Activated T-cell treated with anti-CD3 and anti-CD28 coated beads for 48 hours (primary cell): ENCODE data around the gene RAB7A.
"Not testable (repeated sequence)": the region's sequence is repeated elsewhere in the genome, so short reads cannot be mapped to it uniquely, and the experiment has no call there.

Experiments used
- DNase-seq: peaks from one replicate; pipeline ENCODE4 v3.0.0-alpha.2; 2020; ENCODE audit warnings: low read depth

The RAB7A gene

GRCh38 chr3:128760881-128761280 is 34.9 kb downstream of the RAB7A start:
- no peak for DNase-seq

DNA sequence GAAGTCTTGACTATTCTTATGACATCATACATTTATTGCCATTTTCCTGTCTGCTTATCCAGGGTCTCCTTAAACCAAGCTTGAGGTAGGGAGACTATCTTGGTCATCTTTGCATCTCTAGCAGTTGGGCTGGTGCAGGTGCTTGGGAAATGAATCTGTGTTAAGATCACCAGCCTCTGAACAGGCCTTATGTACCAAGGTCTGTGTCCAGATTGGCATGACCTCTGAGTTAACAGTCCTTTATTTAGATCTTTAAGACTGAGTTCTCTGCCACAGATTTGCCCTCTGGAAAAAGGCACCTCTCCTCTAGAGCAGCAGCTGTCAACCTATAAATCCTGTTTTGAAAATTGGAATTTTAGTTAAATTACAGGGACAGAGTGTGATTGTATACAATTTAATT is 35.4 kb downstream of the RAB7A start:
- DNase-seq, result no peak

GRCh38 chr3:128763967-128764366 is 38.0 kb downstream of the RAB7A start:
- peak; percentile 51 for DNase-seq

GRCh38 chr3:128764863-128765262 is 38.9 kb downstream of the RAB7A start:
- DNase-seq, result no peak

- no peak for DNase-seq
Measured at GRCh38 chr3:128767094-128767750, 41.2 kb downstream of the RAB7A start.

DNA sequence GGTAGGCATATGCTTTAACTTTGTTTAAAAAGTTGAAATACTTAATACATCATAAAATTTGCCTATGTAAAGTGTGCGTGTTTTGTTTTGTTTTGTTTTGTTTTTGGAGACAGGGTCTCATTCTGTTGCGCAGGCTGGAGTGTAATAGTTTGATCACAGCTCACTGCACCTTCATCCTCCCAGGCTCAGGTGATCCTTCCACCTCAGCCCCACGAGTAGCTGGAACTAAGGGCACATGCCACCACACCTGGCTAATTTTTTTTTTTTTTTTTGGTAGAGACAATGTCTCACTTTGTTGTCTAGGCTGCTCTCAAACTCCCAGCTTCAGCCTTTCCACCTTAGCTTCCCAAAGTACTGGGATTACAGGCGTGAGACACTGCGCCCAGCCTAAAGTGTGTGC is 42.5 kb downstream of the RAB7A start:
- DNase-seq, result no peak

GRCh38 chr3:128770387-128770786 is 44.4 kb downstream of the RAB7A start:
- no peak for DNase-seq

- not testable (repeated sequence) for DNase-seq
Measured at GRCh38 chr3:128773189-128773588, 47.2 kb downstream of the RAB7A start.

DNA sequence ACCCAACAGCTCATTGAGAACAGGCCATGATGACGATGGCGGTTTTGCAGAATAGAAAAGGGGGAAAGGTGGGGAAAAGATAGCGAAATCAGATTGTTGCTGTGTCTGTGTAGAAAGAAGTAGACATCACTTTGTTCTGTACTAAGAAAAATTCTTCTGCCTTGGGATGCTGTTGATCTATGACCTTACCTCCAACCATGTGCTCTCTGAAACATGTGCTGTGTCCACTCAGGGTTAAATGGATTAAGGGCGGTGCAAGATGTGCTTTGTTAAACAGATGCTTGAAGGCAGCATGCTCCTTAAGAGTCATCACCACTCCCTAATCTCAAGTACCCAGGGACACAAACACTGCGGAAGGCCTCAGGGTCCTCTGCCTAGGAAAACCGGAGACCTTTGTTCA is 47.6 kb downstream of the RAB7A start:
- DNase-seq, result not testable (repeated sequence)

- DNase-seq, result no peak
Measured at GRCh38 chr3:128775241-128775640, 49.3 kb downstream of the RAB7A start.

- DNase-seq, result no peak
Measured at GRCh38 chr3:128775906-128776542, 50.0 kb downstream of the RAB7A start.

DNA sequence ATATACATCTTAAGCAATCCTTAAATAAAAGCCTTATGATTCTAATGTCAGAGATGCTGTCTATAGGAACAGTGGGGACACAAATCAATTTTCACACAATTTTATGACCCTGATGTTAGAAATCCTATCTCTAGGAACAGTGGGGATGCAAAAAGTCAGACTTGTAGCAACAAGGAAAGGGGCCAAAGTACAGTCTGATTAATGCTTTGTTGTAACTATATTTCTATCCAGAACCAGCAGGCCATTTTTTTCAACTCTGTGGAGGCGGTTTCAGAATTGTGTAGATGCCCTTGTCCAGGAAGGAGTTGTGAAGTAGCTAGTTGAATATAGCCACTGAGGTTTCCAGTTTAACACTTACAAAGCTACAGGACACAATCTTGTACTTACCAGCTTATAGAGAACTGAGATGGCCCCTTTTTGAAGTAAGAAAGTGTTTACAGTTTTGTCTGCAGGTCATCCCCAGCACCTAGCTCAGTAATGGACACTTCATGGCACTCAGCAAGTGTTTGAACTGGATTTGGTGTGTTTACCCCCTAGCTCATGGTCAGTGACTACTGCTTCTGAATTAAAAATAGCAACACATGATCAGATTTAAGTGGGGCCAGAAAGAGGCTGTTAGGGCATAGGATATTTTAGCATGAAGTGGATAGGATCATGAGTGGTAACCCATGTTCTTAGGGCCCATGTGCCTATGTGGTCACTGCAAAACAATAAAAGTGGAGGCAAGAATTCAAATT is 54.3 kb downstream of the RAB7A start:
- DNase-seq, result no peak

DNA sequence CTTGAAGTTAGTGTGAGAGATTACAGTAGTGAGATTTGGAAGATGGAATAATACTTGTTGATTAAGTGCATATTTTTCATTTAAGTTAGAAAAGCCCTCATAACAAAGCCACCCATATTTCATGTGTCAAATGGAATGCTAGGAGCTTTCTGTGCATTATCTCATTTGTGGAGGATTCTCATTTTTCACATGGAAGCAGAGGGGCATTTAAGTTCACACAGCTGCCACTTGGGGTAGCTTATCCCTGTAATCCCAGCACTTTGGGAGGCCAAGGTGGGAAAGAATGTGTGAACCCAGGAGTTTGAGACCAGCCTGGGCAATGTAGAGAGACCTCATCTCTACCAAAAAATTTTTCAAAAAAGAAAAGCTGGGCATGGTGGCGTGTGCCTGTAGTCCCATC is 55.2 kb downstream of the RAB7A start:
- DNase-seq, result no peak

DNA sequence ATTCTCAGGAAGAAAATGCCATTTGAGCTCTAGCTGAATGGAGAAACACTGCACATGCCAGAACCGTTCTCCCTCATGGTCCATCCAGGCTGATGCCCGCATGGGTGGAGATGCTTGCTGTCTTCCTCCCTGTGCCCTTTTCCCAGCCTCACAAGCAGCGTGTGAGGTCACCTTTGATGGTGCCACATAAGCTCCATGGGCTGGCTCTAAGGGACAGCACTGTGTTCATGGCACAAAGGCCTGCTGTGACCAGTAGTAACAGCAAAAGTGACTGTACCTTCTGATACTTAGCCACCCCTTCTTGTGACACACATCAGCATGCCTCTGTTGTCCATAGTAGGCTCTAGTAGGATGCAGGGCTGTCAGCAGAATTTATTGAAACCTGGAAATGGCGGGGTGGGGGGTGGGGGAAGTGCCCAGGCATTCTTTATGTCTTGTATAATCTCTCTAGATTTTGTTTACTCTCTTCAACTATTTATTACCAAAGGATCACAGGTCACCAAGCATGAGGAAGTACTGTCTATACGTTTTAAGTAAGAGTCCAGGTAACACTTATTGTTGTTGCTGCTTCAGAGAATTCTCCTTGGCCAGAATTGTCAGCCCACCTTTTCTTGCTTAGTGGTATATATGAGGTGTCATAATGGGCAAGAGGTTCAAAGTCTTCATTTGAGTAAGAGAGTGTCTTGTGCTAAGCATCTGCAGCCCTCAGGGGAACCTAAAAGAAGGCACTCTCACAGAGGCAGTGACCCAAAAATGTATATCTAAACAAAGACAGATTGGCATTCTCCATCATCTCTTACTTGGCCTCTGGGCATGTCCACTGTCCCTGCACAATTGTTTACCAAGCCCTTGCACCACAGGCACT is 56.5 kb downstream of the RAB7A start:
- no peak for DNase-seq

DNA sequence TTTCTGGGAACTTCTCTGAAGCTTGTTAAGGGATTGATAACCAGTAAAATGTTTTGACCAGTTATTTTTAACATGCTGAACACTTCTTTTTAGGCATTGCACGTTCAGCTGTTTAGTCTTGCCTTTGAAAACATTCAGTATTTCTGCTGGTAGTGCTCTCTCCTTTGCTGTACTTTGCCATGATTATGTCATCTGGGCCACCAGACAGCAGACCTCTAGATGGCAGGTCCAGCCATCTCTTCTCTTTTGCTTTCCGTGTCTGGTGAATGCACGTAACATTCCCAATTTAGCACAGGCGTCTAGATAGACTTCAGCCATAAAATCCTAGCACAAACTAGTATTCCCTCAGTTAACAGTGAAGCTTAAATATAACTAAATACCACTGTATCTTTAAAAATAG is 57.8 kb downstream of the RAB7A start:
- no peak for DNase-seq

- no peak for DNase-seq
Measured at GRCh38 chr3:128784232-128784631, 58.2 kb downstream of the RAB7A start.

DNA sequence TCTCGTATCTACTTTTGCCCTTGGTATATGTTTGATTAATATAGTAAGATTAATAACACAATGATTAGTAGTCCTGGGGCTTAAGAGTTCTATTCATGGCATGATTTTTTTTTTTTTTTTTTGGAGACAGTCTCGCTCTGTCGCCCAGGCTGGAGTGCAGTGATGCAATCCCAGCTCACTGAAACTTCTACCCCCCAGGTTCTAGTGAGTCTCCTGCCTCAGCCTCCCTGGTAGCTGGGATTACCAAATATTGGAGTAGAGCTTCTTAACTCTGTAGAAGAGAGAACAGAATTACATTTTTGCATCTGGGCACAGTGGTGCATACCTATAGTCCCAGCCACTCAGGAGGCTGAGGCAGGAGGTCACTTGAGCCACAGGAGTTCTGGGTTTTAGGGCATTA is 58.9 kb downstream of the RAB7A start:
- DNase-seq, result no peak

DNA sequence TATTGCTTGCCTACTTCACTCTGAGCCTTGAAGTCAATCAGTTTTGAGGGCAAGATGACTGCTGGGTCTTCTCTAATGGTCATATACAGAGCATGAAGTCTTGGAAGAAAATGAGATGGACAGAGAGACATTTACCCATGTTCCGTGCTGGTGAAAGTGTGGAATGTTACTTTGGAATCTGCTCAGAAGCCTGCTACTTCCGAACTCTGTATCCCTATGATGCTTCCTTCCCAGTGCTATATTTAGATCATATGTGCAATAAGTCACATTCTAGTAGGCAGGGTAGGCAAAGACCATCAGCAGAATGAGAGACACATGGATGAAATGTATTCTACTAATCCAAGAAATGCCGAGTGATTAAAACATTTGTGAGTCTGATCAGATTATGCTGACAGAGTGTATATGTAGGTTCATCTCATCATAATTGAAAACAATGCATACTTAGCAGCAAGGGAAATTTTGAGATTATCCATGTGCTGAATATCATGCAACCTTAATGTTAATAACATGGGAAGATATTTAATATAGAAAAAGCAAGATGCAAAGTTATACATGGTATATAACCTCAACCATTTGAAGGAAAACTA is 60.5 kb downstream of the RAB7A start:
- no peak for DNase-seq

GRCh38 chr3:128787256-128788253 is 61.6 kb downstream of the RAB7A start:
- DNase-seq, result no peak

DNA sequence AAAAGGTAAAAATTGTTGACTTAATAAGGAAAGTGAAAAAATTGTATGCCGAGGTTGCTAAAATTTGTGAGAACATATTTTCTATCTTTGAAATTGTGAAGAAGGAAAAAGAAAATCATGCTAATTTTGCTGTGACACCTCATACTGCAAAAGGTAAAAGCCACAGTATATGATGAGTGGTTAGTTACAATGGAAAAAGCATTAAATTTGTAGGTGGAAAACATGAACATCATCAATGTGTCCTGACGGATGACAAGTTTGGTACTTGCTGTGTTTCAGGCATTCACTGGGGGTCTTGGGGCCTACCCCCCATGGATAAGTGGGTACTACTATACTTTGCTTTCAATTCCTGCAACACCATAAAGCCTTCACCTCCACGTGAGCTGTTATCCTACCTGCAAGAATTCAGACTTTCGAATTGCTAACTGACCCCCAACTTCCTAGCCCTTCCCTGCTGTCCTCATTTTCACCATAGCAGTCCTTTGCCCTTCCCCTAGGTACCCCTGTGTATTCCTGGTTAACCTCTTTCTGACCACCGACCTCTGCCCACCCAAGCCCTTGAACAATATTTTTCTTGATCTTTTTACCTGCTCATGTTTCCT is 62.4 kb downstream of the RAB7A start:
- DNase-seq, result no peak
